GM10266 (cell line): ENCODE measurements around the gene NSDHL.

Source experiments
- DNase-seq: peaks from one replicate; pipeline ENCODE4 v3.0.0; 2012; ENCODE audit errors: extremely low spot score
- TF ChIP-seq, protein P1 (sequence below): IDR thresholded peaks from 2 replicates; pipeline ENCODE4 v1.5.1; 2012; ENCODE audit warnings: mild to moderate bottlenecking, low read depth; ENCODE audit not compliant: control insufficient read depth, insufficient read depth; ENCODE audit errors: missing control alignments

NSDHL gene

DNA sequence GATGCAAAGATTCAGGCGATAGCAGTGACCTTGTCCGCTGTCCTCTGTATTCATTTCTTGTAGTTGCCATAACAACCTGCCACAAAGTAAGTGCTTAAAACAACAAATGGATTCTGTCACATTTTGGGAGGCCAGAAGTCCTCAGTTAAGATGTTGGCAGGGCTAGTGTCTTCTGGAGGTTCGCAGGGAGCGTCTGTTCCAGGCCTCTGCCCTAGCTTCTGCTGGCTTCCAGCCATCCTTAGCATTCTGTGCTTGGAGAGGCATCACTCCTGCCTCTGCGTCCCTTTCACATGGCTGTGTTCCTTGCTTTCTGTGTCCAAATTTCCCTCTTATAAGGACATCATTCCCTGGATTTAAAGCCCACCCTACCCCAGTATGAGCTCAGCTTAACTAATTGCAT lies 35.5 kb downstream of the NSDHL start:
- TF ChIP-seq, protein P1, sequence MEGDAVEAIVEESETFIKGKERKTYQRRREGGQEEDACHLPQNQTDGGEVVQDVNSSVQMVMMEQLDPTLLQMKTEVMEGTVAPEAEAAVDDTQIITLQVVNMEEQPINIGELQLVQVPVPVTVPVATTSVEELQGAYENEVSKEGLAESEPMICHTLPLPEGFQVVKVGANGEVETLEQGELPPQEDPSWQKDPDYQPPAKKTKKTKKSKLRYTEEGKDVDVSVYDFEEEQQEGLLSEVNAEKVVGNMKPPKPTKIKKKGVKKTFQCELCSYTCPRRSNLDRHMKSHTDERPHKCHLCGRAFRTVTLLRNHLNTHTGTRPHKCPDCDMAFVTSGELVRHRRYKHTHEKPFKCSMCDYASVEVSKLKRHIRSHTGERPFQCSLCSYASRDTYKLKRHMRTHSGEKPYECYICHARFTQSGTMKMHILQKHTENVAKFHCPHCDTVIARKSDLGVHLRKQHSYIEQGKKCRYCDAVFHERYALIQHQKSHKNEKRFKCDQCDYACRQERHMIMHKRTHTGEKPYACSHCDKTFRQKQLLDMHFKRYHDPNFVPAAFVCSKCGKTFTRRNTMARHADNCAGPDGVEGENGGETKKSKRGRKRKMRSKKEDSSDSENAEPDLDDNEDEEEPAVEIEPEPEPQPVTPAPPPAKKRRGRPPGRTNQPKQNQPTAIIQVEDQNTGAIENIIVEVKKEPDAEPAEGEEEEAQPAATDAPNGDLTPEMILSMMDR = no peak
- DNase-seq = no peak

DNA sequence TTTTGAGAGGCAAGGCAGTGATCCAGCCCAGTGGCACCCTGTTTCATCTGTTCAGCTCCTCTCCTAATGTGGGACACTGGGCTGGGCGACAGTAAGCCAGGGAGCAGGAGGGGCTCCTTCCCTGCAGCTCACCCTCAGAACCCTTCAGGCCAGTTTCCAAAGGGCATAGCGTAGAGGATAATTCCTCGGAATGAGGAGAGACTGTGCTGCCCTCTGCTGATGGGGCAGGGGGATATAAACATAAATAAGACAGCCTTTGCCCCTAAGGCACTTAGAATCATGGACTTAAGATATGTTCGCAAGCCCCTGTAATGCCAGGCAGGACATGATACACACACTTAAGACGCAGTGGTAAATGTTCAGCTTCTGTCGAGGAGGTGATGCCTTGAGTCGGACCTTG lies 39.1 kb downstream of the NSDHL start:
- TF ChIP-seq, protein P1 = no peak
- no peak for DNase-seq

DNA sequence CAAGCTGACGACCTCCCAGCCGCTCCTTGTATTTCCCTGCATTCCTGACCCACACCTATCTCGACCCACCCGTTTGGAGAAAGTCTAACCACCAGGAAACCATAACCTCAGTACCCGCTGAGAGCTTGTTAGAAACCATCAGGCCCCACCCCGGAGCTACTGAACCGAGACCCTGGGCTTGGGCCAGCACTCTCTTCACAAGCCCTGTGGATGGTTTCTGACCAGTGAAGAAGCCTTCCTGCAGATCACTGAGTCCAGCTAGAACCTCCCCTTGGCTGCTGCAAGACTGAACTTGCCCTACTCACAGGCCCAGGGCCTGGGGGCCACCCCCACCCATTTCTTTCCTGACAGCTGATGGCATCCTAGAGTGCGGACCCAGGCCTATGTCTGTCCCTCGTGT lies 40.4 kb downstream of the NSDHL start:
- DNase-seq = no peak
- TF ChIP-seq, protein P1 = no peak

DNA sequence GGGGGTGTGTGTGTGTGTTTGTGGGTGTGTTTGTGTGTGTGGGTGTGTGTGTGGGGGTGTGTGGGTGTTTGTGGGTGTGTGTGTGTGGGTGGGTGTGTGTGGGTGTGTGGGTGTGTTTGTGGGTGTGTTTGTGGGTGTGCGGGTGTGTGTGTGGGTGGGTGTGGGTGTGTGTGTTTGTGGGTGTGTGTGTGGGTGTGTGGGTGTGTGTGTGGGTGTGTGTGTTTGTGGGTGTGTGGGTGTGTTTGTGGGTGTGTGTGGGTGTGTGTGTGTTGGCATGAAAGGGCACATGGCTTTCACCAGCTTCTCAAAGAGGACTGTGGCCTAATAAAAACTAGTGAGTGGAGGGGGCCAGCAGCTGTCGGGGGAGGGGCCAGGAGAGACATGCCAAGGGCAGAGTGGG lies 41.7 kb downstream of the NSDHL start:
- TF ChIP-seq, protein P1 = no peak
- no peak for DNase-seq

DNA sequence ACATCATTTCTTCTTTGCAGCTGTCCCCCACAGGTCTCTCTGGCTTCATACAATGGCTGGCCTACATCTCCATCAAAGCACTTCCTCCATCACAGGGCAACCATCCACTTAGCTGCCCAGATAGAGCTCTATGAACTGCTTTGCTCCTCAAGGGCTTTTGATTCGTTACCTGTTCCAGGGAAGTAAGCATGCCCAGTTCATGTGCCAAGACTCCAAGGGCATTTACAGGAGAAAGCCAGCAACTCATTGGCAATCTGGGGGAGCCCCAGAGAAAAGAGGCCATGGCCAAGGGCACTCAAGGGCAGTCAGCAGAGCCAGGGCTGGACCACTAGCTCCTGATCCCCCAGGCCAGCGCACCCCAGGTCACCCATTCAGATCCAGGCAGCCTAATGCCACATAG lies 42.5 kb downstream of the NSDHL start:
- TF ChIP-seq, protein P1 = no peak
- DNase-seq = no peak

DNA sequence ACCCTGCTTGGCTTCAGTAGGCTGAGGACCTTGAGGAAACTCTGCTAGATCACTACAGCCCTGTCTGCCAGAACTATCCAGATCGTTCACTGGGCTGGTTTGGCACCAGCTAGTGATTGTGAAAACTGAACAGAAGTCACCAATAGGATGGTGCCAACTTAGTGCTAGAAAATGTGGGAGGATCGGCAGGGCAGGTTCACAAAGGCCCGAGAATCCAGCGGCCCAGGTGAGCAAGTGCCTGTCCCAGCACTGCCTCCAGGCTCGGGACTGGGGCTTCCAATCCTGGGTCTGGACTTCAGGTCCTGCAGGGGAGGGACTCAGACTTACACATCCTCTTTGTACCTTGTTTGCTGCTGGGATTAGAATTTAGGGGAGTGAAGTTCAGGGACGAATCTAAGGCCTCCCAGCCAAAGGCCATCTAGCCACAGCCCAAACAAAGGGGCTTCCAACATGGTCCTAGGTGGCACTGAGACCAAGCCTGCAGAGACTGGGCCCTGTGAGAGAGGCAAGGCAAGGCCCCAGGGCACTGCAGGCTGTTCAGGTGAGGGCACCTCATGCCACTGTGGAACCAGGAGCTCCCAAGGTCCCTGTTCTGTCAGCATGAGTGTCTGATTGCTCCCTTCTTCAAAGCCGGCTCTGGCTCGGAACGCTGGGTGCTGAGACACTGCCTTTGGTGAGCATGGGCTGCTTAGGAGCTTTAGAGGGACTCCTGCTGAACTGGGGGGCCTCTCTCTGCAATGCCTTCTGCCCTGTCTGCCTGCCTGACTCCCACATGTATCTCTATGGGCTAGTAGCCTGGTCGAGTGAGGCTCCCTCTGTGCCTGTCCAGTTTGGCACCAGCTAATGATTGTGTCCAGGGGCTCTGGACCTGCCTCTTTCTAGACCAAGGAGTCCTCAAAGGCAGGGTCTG lies 46.3 kb downstream of the NSDHL start:
- TF ChIP-seq, protein P1 = no peak
- DNase-seq = no peak
